H1 (cell line): ENCODE measurements around the gene APOC4. TPM values are rescaled to one million over a fixed set of nuclear protein-coding genes. Genes with fewer than 3 reads are reported as not detected.

Experiments used
- CTCF ChIA-PET: fragments of 300-600 bp; sonication (Branson Sonifier 250); formaldehyde crosslinking; loops from one replicate; lab custom pipeline; 2021; ENCODE audit not compliant: partially characterized antibody; lab: Charles Lee
- POLR2A ChIA-PET: fragments of 300-600 bp; sonication (Branson Sonifier 250); formaldehyde crosslinking; loops from one replicate; lab custom pipeline; 2021; ENCODE audit warnings: inconsistent platforms; ENCODE audit not compliant: partially characterized antibody; lab: Charles Lee
- DNase-seq, 2 experiments: peaks; one replicate each; pipeline versions ENCODE4 v3.0.0 to v3.0.0-alpha.2; 2010 to 2022; ENCODE audit warnings: low spot score in 2 of 2, low read depth in 1 of 2, mixed read lengths in 1 of 2
- FAIRE-seq: peaks from 2 replicates; lab custom pipeline; 2011; peaks lifted over from hg19 to GRCh38; lab: Jason Lieb, UNC
- H2AFZ ChIP-seq: 2 replicates; pipeline ENCODE4 v1.8.1; 2012; ENCODE audit warnings: low read length, inconsistent platforms
- H2AK5ac ChIP-seq: 2 replicates; pipeline ENCODE4 v1.6.1; 2013; ENCODE audit warnings: low read depth, low read length
- H2BK120ac ChIP-seq: replicated peaks from 2 replicates; pipeline ENCODE3; 2013; ENCODE audit warnings: low read depth, low read length, inconsistent platforms
- H2BK12ac ChIP-seq: 2 replicates; pipeline ENCODE4 v1.6.1; 2013; ENCODE audit warnings: low read depth, low read length
- H2BK15ac ChIP-seq: 2 replicates; pipeline ENCODE4 v1.6.1; 2013; ENCODE audit warnings: low read length
- H2BK20ac ChIP-seq: 2 replicates; pipeline ENCODE4 v1.6.1; 2013; ENCODE audit warnings: low read length
- H2BK5ac ChIP-seq: 2 replicates; pipeline ENCODE4 v1.6.1; 2013; ENCODE audit warnings: low read depth, low read length
- H3K14ac ChIP-seq: 2 replicates; pipeline ENCODE4 v1.6.1; 2013; ENCODE audit warnings: inconsistent platforms; ENCODE audit not compliant: insufficient read length
- H3K18ac ChIP-seq: 2 replicates; pipeline ENCODE4 v1.6.1; 2013; ENCODE audit warnings: low read length; ENCODE audit errors: extremely low read depth
- H3K23ac ChIP-seq: 2 replicates; pipeline ENCODE4 v1.6.1; 2013; ENCODE audit warnings: inconsistent platforms; ENCODE audit not compliant: insufficient read length
- H3K23me2 ChIP-seq: 2 replicates; pipeline ENCODE4 v1.6.1; 2013; ENCODE audit warnings: low read depth, low read length
- H3K27ac ChIP-seq: 2 replicates; pipeline ENCODE4 v1.6.1; 2011; ENCODE audit warnings: low read depth, low read length, inconsistent platforms
- H3K27me3 ChIP-seq, 4 experiments: replicated peaks in 1 of 4; 1 replicate in 1 of 4; 2 replicates in 3 of 4; pipeline versions ENCODE4 v1.6.1 to v1.8.1; 2011 to 2013; ENCODE audit warnings: low read length in 3 of 4, mild to moderate bottlenecking in 3 of 4, inconsistent platforms in 2 of 4, mixed read lengths in 2 of 4, moderate library complexity in 1 of 4; ENCODE audit not compliant: control insufficient read depth in 3 of 4, insufficient read depth in 3 of 4; ENCODE audit errors: extremely low read depth in 1 of 4
- H3K36me3 ChIP-seq, 4 experiments: 2 replicates each; pipeline versions ENCODE4 v1.6.1 to v1.8.1; 2011 to 2013; ENCODE audit warnings: mild to moderate bottlenecking in 4 of 4, low read length in 3 of 4, moderate library complexity in 2 of 4, control low read depth in 1 of 4, inconsistent platforms in 1 of 4; ENCODE audit not compliant: insufficient read depth in 4 of 4, control insufficient read depth in 2 of 4
- H3K4ac ChIP-seq: replicated peaks from 2 replicates; pipeline ENCODE3; 2013; ENCODE audit warnings: low read length, low read depth, mixed read lengths, inconsistent platforms; ENCODE audit not compliant: insufficient read length
- H3K4me1 ChIP-seq, 4 experiments: replicated peaks in 1 of 4; 1 replicate in 1 of 4; 2 replicates in 3 of 4; pipeline versions ENCODE4 v1.6.1 to v1.8.1; 2011 to 2013; ENCODE audit warnings: low read length in 3 of 4, inconsistent platforms in 2 of 4, mixed read lengths in 1 of 4; ENCODE audit not compliant: insufficient read depth in 4 of 4, control insufficient read depth in 3 of 4
- H3K4me2 ChIP-seq, 2 experiments: 2 replicates each; pipeline versions ENCODE4 v1.6.1 to v1.8.1; 2011 to 2013; ENCODE audit warnings: low read depth in 2 of 2, low read length in 2 of 2, control low read depth in 1 of 2, inconsistent platforms in 1 of 2, mild to moderate bottlenecking in 1 of 2; ENCODE audit not compliant: insufficient read depth in 1 of 2
- H3K4me3 ChIP-seq, 4 experiments: fragments of 200-600, 300-600 bp in 1 of 4; sonication (generic), shearing (Covaris generic), sonication (Bioruptor Twin) in 1 of 4; 2 replicates each; pipeline versions ENCODE4 v1.5.1 to v1.8.1; 2011 to 2016; ENCODE audit warnings: low read length in 4 of 4, low read depth in 3 of 4, control low read depth in 2 of 4, inconsistent platforms in 2 of 4, mild to moderate bottlenecking in 2 of 4, mixed read lengths in 1 of 4, moderate library complexity in 1 of 4; ENCODE audit not compliant: insufficient read depth in 2 of 4; ENCODE audit errors: extremely low read depth in 1 of 4
- H3K56ac ChIP-seq: replicated peaks from 2 replicates; pipeline ENCODE3; 2013; ENCODE audit warnings: low read depth, mild to moderate bottlenecking, mixed read lengths, low read length, inconsistent platforms; ENCODE audit not compliant: insufficient read length
- H3K79me1 ChIP-seq: 2 replicates; pipeline ENCODE4 v1.6.1; 2013; ENCODE audit warnings: low read depth, low read length, control low read depth
- H3K79me2 ChIP-seq, 2 experiments: 2 replicates each; pipeline versions ENCODE4 v1.6.1 to v1.8.1; 2012 to 2013; ENCODE audit warnings: low read length in 2 of 2, mild to moderate bottlenecking in 2 of 2, inconsistent platforms in 1 of 2; ENCODE audit not compliant: insufficient read depth in 2 of 2, control insufficient read depth in 1 of 2
- H3K9ac ChIP-seq, 4 experiments: replicated peaks in 1 of 4; 1 replicate in 1 of 4; 2 replicates in 3 of 4; pipeline versions ENCODE4 v1.6.1 to v1.8.1; 2011 to 2013; ENCODE audit warnings: low read depth in 3 of 4, low read length in 3 of 4, control low read depth in 2 of 4, mild to moderate bottlenecking in 2 of 4, moderate library complexity in 2 of 4, inconsistent platforms in 1 of 4; ENCODE audit errors: extremely low read depth in 1 of 4
- H3K9me3 ChIP-seq, 2 experiments: 2 replicates each; pipeline versions ENCODE4 v1.6.1 to v1.8.1; 2012 to 2013; ENCODE audit warnings: mild to moderate bottlenecking in 2 of 2, moderate library complexity in 2 of 2, control low read depth in 1 of 2, inconsistent platforms in 1 of 2, low read depth in 1 of 2, low read length in 1 of 2, mixed read lengths in 1 of 2; ENCODE audit not compliant: insufficient read depth in 2 of 2
- H4K20me1 ChIP-seq, 2 experiments: replicated peaks in 1 of 2; 2 replicates each; pipeline versions ENCODE3 to v1.8.1; 2011 to 2013; ENCODE audit warnings: inconsistent platforms in 2 of 2, low read length in 2 of 2, mild to moderate bottlenecking in 1 of 2; ENCODE audit not compliant: insufficient read depth in 2 of 2, control insufficient read depth in 1 of 2
- H4K5ac ChIP-seq: 2 replicates; pipeline ENCODE4 v1.6.1; 2013; ENCODE audit warnings: low read length, low read depth, mixed read lengths, inconsistent platforms; ENCODE audit not compliant: insufficient read length
- H4K8ac ChIP-seq: 2 replicates; pipeline ENCODE4 v1.8.0; 2013; ENCODE audit warnings: mild to moderate bottlenecking, moderate library complexity, low read length, inconsistent platforms; ENCODE audit not compliant: insufficient read depth; ENCODE audit errors: extremely low read depth
- H4K91ac ChIP-seq: replicated peaks from 2 replicates; pipeline ENCODE3; 2013; ENCODE audit warnings: low read length, mixed read lengths, inconsistent platforms; ENCODE audit not compliant: insufficient read length
- CHD1 ChIP-seq: IDR thresholded peaks from 2 replicates; pipeline ENCODE4 v1.6.1; 2012; ENCODE audit warnings: low read depth, low read length, improper control_type of control experiment
- CHD2 ChIP-seq: IDR thresholded peaks from 2 replicates; pipeline ENCODE4 v1.6.1; 2012; ENCODE audit warnings: low read length, improper control_type of control experiment
- CREB1 ChIP-seq: IDR thresholded peaks from 2 replicates; pipeline ENCODE4 v1.6.1; 2012; ENCODE audit warnings: inconsistent platforms
- EGR1 ChIP-seq: IDR thresholded peaks from 2 replicates; pipeline ENCODE4 v1.6.1; 2011; ENCODE audit warnings: low read depth, low read length, borderline replicate concordance
- KDM5A ChIP-seq: fragments of 200-600 bp; IDR thresholded peaks from 2 replicates; pipeline ENCODE4 v1.7.1; 2012; ENCODE audit warnings: mild to moderate bottlenecking, low read length, inconsistent platforms, mixed read lengths
- NRF1 ChIP-seq: IDR thresholded peaks from 2 replicates; pipeline ENCODE4 v1.6.1; 2011; ENCODE audit warnings: mild to moderate bottlenecking, low read depth, low read length, improper control_type of control experiment
- PHF8 ChIP-seq: fragments of 200-600 bp; sonication (generic); conservative IDR thresholded peaks from 2 replicates; pipeline ENCODE4 v1.7.1; 2012; ENCODE audit warnings: low read depth, mild to moderate bottlenecking, inconsistent platforms, low read length, moderate library complexity
- POLR2A ChIP-seq, 2 experiments: IDR thresholded peaks; 1 replicate in 1 of 2; 2 replicates in 1 of 2; pipeline ENCODE4 v1.6.1; 2011; ENCODE audit warnings: low read depth in 2 of 2, low read length in 2 of 2, mild to moderate bottlenecking in 2 of 2; ENCODE audit errors: control extremely low read depth in 1 of 2
- POU5F1 ChIP-seq: IDR thresholded peaks from 2 replicates; pipeline ENCODE4 v1.6.1; 2011; ENCODE audit warnings: low read depth, mild to moderate bottlenecking, low read length, moderate library complexity
- SIRT6 ChIP-seq: IDR thresholded peaks from one replicate; pipeline ENCODE4 v1.7.1; 2012; ENCODE audit warnings: low read length, inconsistent platforms
- TAF7 ChIP-seq: optimal IDR thresholded peaks from 2 replicates; pipeline ENCODE3; 2011; ENCODE audit warnings: low read depth, mild to moderate bottlenecking, inconsistent platforms, low read length, moderate library complexity, borderline replicate concordance
- TBP ChIP-seq: IDR thresholded peaks from 2 replicates; pipeline ENCODE4 v1.6.1; 2011; ENCODE audit warnings: low read depth, low read length, improper control_type of control experiment
- ZNF274 ChIP-seq: IDR thresholded peaks from 2 replicates; pipeline ENCODE4 v1.7.0; 2012; ENCODE audit warnings: low read length, borderline replicate concordance; ENCODE audit errors: extremely low read depth
- WGBS, 2 experiments: shearing (Covaris generic) in 1 of 2; methylation state at CpG; one replicate each; pipeline versions ENCODE4 v1.1.6 to v1.1.7; 2013 to 2015; ENCODE audit warnings: low lambda C conversion rate in 2 of 2, mixed read lengths in 2 of 2, inconsistent platforms in 1 of 2, low coverage in 1 of 2, missing lambda C conversion rate in 1 of 2; ENCODE audit not compliant: insufficient replicate concordance in 2 of 2, insufficient coverage in 1 of 2, insufficient read length in 1 of 2; ENCODE audit errors: extremely low coverage in 1 of 2, missing lambda C conversion rate in 1 of 2; 5-methylcytosine and 5-hydroxymethylcytosine counted together
- polyA plus RNA-seq, 7 experiments: library from polyadenylated mRNA; depleted of rRNA in 3 of 7; stranded (reverse) in 5 of 7; unstranded in 2 of 7; fragments of >200 nt in 5 of 7; fragments of 200-250 nt in 2 of 7; gene quantifications; 1 replicate in 5 of 7; 2 replicates in 1 of 7; 4 replicates in 1 of 7; pipeline versions ENCODE4 v1.2.1 to v1.2.3, GENCODE V29; 2011 to 2013; ENCODE audit warnings: missing spikeins in 2 of 7, mixed read lengths in 2 of 7
- total RNA-seq: library from RNA; stranded (reverse); fragmentation: NEBNext Ultra II Directional; extraction: Animal tissue kit (Norgen Biotek cat#: 25700); gene quantifications from 2 replicates; pipeline ENCODE4 v1.2.1, GENCODE V29; 2021

APOC4 gene
- total and polyA plus RNA-seq, 2 of the 8 experiments (the other 6 are each of a cell fraction or from before 2014, with no cell fraction given), result not detected

GRCh38 chr19:44992336-44993163 is 50.5 kb downstream of the APOC4 start:
- Histone ChIP-seq H2BK120ac (no peak overlapping the region), H4K5ac (no peak overlapping the region), H3K9me3 (no peaks in the 10 kb centered on the region), H3K4me2 (no peak overlapping the region), H2BK20ac (no peak overlapping the region), H3K56ac (no peak overlapping the region), H3K14ac (no peak overlapping the region), H3K79me2 (no peaks in the 10 kb centered on the region), H3K23me2 (no peaks in the 10 kb centered on the region), H4K8ac (peak overlapping the region; percentile 25; the same call in 1 of the 2 replicates), H4K91ac (no peak overlapping the region), H3K4me3 (no peak overlapping the region), H4K20me1 (peaks cover 2 to 4% of the 10 kb centered on the region in 2 experiments), H2BK15ac (no peak overlapping the region), H3K4ac (no peak overlapping the region), H3K18ac (no peak overlapping the region), H2AFZ (no peak overlapping the region), H3K36me3 (peaks cover 0 to 26% (median 3%) of the 10 kb centered on the region in 4 experiments; a peak in 5 of 8 replicates), H3K23ac (no peak overlapping the region), H3K27ac (no peak overlapping the region), H2AK5ac (no peak overlapping the region), H2BK12ac (no peak overlapping the region), H3K79me1 (no peaks in the 10 kb centered on the region; the same call in 1 of the 2 replicates), H2BK5ac (no peak overlapping the region), H3K27me3 (no peaks in the 10 kb centered on the region), H3K4me1 (no peaks in the 10 kb centered on the region), H3K9ac (no peak overlapping the region)
- ChIA-PET POLR2A (interaction anchor here (0.6 to 1.8 kb wide), 4 partner anchors 9 to 88 kb away, joined by 3 to 5 read pairs (median 4); partner anchors contain the start of gene CLASRP), CTCF (interaction anchor here (1.0 to 4.6 kb wide), 2 partner anchors 36 to 66 kb away, joined by 5 to 34 read pairs; no protein-coding TSS in a partner anchor)
- TF ChIP-seq POLR2A (IDR thresholded peaks at IDR 0.05; ENCODE audit: control extremely low read depth in 1 of 2, low read depth in 2 of 2, low read length in 2 of 2) (no peak), POU5F1 (no peak), EGR1 (no peak), TBP (no peak), PHF8 (no peak), ZNF274 (no peak), KDM5A (no peak), CREB1 (no peak), CHD1 (no peak), CHD2 (no peak), TAF7 (no peak), NRF1 (no peak), SIRT6 (no peak)
- FAIRE-seq (no peak), DNase-seq (no peak)
- WGBS, 2 experiments, result 93% methylated on average over 31 of the region's 44 CpGs; no CpG with 5 or more reads in 1 of the 2 experiments
